AG04450 (cell line): Measurements from ENCODE around the gene DGCR6. TPM values are rescaled to one million over a fixed set of nuclear protein-coding genes. Genes with fewer than 3 reads are reported as not detected.
"Not testable (repeated sequence)": the region's sequence is repeated elsewhere in the genome, so short reads cannot be mapped to it uniquely, and the experiment has no call there.

Experiments used
- CTCF ChIA-PET: fragments of 300-600, 350-600 bp; formaldehyde crosslinking; extraction: SDS; loops from one replicate; lab custom pipeline; 2022; ENCODE audit warnings: antibody characterized with exemption, inconsistent platforms; lab: Charles Lee
- POLR2A ChIA-PET: fragments of 350-600 bp; formaldehyde crosslinking; extraction: SDS; loops from one replicate; lab custom pipeline; 2021; ENCODE audit warnings: antibody characterized with exemption, inconsistent platforms; lab: Yijun Ruan, JAX
- DNase-seq: peaks from one replicate; pipeline ENCODE4 v3.0.0-alpha.2; 2011; ENCODE audit warnings: low read depth, low spot score
- H3K27ac ChIP-seq: one replicate; pipeline ENCODE4 v1.5.1; 2012; ENCODE audit warnings: low read depth, low read length, control low read depth
- H3K27me3 ChIP-seq: one replicate; pipeline ENCODE4 v1.6.0; 2012; ENCODE audit warnings: low read length; ENCODE audit not compliant: control insufficient read depth, insufficient read depth
- H3K4me3 ChIP-seq: 2 replicates; pipeline ENCODE4 v1.5.1; 2011; ENCODE audit warnings: mild to moderate bottlenecking, low read depth, low read length, control low read depth
- H3K9me3 ChIP-seq: 2 replicates; pipeline ENCODE4 v1.5.1; 2012; ENCODE audit warnings: low read length; ENCODE audit not compliant: control insufficient read depth, insufficient read depth
- polyA plus RNA-seq: library from polyadenylated mRNA; depleted of rRNA; stranded (reverse); fragments of >200 nt; gene quantifications from 2 replicates; pipeline ENCODE4 v1.2.3, GENCODE V29; 2011
- TF ChIP-seq, protein P1 (sequence below): IDR thresholded peaks from 2 replicates; pipeline ENCODE4 v1.5.1; 2011; ENCODE audit warnings: low read depth, low read length, control low read depth, inconsistent platforms

Gene DGCR6
- polyA plus RNA-seq, 1 experiment, result 0.06 TPM

DNA sequence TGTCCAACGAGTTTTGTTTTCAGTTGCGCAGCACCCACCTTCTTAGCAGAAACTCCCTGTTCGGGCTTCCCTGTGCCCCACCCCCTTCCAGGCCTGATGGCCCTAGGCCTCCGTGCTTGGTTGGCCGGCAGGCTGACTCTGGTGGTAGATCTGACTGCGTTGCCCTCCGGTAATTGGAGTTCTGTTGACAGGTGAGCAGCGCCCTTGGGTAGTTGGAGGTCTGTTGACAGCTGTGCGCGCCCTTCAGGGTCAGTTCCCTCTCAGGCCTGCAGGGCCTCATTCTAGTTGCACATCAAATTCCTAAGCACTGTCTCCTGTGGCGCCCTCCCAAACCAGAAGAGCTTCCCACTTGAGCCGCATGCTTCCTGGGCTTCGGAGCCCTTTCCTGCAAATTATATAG lies 776 bp downstream of the DGCR6 start:
- Histone ChIP-seq H3K4me3 (no peak overlapping the region), H3K27me3 (no peaks in the 10 kb centered on the region), H3K27ac (no peak overlapping the region), H3K9me3 (no peaks in the 10 kb centered on the region)
- TF ChIP-seq, protein P1, sequence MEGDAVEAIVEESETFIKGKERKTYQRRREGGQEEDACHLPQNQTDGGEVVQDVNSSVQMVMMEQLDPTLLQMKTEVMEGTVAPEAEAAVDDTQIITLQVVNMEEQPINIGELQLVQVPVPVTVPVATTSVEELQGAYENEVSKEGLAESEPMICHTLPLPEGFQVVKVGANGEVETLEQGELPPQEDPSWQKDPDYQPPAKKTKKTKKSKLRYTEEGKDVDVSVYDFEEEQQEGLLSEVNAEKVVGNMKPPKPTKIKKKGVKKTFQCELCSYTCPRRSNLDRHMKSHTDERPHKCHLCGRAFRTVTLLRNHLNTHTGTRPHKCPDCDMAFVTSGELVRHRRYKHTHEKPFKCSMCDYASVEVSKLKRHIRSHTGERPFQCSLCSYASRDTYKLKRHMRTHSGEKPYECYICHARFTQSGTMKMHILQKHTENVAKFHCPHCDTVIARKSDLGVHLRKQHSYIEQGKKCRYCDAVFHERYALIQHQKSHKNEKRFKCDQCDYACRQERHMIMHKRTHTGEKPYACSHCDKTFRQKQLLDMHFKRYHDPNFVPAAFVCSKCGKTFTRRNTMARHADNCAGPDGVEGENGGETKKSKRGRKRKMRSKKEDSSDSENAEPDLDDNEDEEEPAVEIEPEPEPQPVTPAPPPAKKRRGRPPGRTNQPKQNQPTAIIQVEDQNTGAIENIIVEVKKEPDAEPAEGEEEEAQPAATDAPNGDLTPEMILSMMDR, result no peak
- ChIA-PET CTCF (no interaction called here), POLR2A (no interaction called here)
- no peak for DNase-seq

DNA sequence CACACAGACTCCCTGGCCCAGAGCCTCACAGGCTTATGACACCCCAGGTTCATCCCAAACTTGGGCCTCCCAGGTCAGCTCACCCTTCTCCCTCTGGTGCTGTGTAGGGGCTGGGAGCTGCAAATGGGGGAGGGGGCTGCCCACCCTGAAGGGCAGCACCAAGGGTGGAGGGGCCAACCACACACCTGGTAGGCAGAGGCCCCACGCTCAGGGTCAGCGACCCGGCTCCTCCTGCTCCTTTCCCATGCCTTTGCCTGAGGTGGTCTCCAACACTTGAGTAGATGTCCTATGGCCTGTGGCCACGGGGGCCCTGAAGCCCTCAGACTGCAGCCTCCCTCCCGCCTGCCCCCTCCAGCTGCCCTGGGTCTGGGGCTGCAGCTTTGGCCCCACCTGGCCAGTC lies 3.4 kb downstream of the DGCR6 start:
- Histone ChIP-seq H3K27me3 (no peaks in the 10 kb centered on the region), H3K4me3 (no peak overlapping the region), H3K27ac (no peak overlapping the region), H3K9me3 (no peaks in the 10 kb centered on the region)
- ChIA-PET CTCF (no interaction called here), POLR2A (no interaction called here)
- TF ChIP-seq, protein P1, result no peak
- no peak for DNase-seq

DNA sequence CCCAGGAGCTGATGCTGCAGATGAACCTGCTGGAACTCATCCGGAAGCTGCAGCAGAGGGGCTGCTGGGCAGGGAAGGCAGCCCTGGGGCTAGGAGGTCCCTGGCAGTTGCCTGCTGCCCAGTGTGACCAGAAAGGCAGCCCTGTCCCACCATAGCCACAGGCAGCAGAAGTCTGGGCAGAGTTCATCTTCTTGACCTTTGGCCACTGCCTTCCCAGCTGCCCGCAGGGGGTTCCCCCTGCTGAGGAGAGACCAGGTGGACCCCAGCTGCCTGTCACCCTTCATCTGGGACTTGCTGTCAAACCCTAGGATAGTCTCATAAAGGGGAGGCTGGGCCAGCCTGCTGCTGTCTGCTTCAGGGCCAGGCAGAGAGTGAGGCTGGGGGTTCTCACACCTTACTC lies 5.4 kb downstream of the DGCR6 start:
- POLR2A ChIA-PET, H3K9me3 ChIP-seq, CTCF ChIA-PET, DNase-seq, H3K4me3 ChIP-seq, H3K27ac ChIP-seq, H3K27me3 ChIP-seq: not testable (repeated sequence)

DNA sequence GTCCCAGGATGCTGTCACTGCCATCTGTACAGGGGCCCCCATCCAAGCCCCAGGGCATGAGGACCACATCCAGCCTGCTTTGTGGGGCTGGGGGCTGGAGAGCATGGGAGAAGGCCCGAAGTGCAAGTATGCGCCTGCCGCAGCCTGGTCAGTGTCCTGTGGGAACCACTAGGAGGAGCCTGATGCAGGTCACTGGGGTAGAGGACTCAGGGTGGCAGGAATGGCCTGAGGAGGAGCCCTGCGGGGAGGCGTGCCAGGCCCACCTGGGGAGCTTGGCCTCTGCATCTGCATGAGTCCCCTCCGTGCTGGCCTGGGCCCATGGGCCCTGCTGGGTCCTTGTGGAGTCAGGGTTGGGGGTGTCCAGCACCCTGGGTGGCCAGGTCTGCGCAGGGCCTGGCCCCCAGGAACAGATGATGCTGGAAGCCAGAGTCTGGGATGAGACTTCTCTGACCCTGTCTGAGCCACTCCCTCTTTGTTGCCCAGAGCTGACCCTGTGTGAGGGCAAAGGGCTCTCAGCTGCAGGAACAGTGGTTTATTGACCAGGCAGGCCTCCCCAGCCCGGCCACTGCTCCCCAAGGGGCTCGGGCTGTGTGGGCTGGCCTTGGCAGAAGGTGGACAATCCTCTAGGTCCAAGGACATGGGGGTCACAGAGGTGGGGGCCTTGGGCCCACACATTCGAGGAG lies 6.3 kb downstream of the DGCR6 start:
- DNase-seq, H3K4me3 ChIP-seq, H3K27ac ChIP-seq, H3K9me3 ChIP-seq, H3K27me3 ChIP-seq, CTCF ChIA-PET, POLR2A ChIA-PET: not testable (repeated sequence)

DNA sequence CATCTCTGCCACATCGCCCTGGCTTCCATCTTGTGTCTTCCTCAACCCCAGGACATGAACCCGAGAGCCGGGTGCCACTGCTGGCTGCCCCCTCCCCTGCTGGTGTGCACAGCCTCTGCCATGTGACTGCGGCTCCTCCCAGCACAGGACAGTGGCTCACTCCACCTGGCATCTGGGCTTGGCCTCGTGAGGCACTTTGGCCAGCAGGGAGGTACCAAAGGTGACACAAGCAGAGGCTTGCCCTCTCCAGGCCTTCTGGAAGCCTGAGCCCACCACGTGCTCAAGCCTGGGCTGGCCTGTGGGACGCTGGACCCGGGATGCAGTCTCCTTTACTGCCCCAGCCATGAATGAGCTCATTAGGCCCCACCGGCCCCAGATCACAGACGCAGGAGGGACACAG lies 8.4 kb downstream of the DGCR6 start:
- POLR2A ChIA-PET, H3K9me3 ChIP-seq, DNase-seq, H3K27ac ChIP-seq, H3K27me3 ChIP-seq, CTCF ChIA-PET, H3K4me3 ChIP-seq: not testable (repeated sequence)

DNA sequence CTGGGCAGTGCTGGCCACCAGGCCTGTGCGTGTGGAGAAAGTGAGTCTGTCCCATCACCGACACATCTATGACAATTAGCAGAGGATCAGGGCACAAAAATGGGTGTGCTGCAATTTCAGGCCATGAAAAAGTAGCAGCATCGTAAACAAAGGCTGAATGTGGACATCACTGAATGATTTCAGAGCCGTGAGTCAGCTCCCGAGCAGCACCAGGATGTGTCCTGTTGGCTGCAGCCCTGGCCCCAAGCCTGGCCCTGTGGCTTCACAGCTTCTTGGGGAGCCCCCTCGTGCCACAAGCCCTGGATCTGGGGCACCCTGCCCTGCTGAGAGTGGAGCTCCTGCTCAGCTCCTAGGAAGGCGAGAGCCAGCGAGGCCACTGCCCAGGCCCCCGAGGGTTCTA lies 9.4 kb downstream of the DGCR6 start:
- CTCF ChIA-PET, H3K9me3 ChIP-seq, H3K4me3 ChIP-seq, H3K27ac ChIP-seq, DNase-seq, H3K27me3 ChIP-seq, POLR2A ChIA-PET: not testable (repeated sequence)

DNA sequence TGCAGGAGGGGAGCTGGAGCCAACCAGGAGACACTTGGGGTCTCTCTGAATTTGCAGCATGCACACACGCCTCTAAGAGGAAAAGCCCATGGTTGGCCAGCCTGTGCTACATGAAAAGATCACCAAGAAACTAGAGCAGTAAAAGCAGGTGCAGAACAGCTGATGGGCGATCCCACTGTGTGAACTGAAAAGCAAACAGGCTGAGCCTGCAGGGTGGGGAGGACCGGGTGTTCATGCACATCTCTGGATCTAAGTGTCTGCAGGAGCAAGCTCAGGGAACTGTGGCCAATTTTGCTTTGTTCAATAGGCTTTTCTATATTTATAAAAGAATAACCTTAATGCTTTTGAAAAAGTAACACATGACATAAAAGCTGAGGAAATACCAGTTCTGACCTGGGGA lies 11.7 kb downstream of the DGCR6 start:
- DNase-seq, result not testable (repeated sequence)

DNA sequence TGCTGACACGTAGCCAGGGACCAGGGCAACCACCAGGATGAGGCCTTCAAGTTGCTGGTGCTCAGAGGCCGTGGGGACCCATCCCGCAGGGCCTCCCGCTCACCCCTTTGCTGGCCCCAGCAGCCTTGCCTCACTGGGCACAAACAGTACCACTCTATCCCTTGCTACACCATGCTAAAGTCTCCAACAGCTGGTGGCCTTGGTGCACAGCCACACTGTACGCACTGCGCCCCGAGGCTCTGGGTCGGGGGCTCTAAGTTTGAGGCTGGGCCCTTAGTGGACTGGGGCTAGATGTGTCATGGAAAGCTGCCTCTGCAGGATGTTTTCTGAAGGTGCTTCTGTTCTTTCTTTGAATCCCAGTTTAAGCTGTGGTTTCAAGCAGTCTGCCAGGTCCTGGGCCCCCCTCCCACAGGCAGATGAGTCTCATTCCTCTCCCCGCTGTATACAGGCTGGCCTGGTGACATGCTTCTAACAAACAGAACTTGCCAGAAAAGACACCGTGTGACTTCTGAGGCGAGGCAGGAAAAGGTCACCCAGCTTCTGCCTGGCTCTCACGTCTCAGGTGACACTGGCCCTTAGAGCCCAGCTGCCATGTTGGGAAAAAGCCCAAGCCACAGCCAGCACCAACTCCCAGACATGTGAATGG lies 14.3 kb downstream of the DGCR6 start:
- POLR2A ChIA-PET, H3K27me3 ChIP-seq, H3K27ac ChIP-seq, CTCF ChIA-PET, DNase-seq, H3K9me3 ChIP-seq, H3K4me3 ChIP-seq: not testable (repeated sequence)

More for the DNA sequence above, 11.7 kb downstream of the DGCR6 start:
- H3K9me3 ChIP-seq, H3K4me3 ChIP-seq, POLR2A ChIA-PET, H3K27me3 ChIP-seq, CTCF ChIA-PET, H3K27ac ChIP-seq: not testable (repeated sequence)
